GM19240 (cell line): ENCODE data around the gene SUSD5.
"Not testable (repeated sequence)": the region's sequence is repeated elsewhere in the genome, so short reads cannot be mapped to it uniquely, and the experiment has no call there.

Experiments
- DNase-seq: peaks from one replicate; pipeline ENCODE4 v3.0.0; 2011; ENCODE audit warnings: low spot score; ENCODE audit not compliant: insufficient read length

The SUSD5 gene

DNA sequence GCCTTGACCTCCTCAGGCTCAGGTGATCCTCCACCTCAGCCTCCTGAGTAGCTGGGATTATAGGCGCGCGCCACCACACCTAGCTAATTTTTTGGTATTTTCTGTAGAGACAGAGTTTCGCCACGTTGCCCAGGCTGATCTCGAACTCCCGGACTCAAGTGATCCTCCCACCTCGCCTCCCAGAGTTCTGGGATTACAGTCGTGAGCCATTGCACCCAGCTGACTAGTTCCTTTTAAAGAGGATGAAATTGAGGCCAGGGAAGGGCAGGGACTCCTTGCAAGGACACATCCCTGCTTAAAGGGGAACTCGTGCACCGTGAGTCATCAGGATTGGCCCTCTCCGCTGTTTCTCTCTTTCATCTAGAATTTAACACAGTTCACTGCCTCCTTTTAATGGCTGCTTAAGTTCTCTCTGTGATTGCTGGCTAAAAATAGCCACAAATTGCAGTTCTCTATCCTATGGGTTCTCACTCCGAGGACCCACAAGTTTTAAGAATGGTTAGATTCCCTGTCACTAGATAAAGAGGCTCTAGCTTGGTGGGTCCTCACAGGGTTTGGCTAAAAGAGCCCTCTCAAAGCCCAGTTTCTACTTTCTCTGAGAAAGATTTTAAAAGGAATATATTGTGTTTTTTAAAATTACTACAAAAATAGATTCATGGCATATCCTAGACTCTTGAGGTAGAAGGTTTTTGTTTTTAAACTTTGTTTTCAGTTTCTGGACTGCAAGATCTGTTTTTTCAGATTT is 103.4 kb downstream of the SUSD5 start:
- no peak for DNase-seq

DNA sequence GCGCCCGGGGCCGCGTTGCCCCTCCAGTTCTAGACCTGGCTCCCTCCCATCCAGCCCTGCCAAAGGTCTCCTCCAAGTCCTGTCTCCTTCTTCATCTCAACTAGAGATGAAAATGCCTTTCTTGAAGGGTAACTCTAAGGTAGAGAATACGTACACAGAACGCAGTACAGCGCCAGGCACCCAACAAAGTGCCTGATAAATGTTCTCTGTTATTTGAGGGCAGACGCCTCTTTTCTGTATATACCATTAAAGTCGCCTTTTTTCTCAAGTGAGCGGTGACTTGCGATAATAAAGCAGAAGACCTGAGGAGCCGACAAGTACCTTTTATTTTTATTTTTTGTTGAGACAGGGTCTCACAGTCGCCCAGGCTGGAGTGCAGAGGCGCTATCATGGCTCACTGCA is 104.0 kb downstream of the SUSD5 start:
- DNase-seq: no peak

- no peak for DNase-seq
These were observed 104.6 kb downstream of the SUSD5 start, which contains the start of gene CRTAP for GRCh38 chr3:33113772-33114621. Gene CRTAP (plus strand): TSS chr3:33114014. CDS start chr3:33114078, 64 bp downstream.

GRCh38 chr3:33111581-33111980 is 107.0 kb downstream of the SUSD5 start:
- DNase-seq: no peak

DNA sequence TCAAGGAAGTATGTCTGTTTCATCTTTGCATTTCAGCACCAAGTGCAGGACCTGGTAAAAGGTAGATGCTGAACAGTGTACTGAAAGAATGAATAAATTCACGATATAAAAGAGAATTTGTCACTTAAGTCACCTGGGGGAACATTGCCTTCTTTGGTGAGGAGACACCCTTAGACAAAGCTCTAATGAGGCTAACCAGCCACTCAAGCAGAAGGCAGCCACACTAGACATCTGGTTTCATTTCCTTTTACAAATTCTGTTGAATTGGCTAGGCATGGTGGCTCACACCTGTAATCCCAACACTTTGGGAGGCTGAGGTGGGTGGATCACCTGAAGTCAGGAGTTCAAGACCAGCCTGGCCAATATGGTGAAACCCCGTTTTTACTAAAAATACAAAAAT is 111.8 kb downstream of the SUSD5 start:
- DNase-seq: not testable (repeated sequence)

GRCh38 chr3:33105341-33105948 is 113.2 kb downstream of the SUSD5 start:
- no peak for DNase-seq

GRCh38 chr3:33104803-33105202 is 113.8 kb downstream of the SUSD5 start:
- DNase-seq: no peak

DNA sequence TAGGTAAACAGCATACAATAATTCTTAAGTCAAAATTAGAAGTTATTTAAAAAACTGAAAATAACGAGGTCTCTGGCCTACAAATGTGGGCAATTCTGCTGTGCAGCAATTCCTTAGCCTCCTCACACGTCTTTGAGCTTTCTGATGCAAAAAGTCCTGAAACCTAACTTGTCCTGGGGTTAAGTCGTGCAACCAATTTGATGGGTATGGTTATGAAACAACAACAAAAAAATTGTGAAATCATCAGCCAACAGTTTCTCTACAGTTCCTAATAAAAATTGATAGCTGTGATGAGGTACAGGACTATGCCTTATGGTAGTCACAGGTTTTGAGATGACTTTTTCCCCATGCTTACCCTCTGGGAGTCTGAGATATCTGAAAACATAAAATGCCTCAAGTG is 115.1 kb downstream of the SUSD5 start:
- no peak for DNase-seq

DNA sequence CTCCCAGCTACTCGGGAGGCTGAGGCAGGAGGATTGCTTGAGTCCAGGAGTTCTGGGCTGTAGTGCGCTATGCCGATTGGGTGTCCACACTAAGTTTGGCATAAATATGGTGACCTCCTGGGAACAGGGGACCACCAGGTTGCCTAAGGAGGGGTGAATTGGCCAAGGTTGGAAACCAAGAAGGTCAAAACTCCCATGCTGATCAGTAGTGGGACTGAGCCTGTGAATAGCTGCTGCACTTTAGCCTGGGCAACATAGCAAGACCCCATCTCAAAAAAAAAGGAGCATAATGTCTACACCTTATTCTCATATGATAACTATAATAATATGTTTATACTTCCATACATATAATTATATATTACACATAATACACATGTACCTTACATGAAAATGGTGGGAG is 115.6 kb downstream of the SUSD5 start:
- no peak for DNase-seq

- no peak for DNase-seq
These were observed 118.4 kb downstream of the SUSD5 start for GRCh38 chr3:33100229-33100628.
